ENCODE results near the gene ELMO2.
"Not testable (repeated sequence)": the region's sequence is repeated elsewhere in the genome, so short reads cannot be mapped to it uniquely, and the experiment has no call there.

ELMO2 gene

DNA sequence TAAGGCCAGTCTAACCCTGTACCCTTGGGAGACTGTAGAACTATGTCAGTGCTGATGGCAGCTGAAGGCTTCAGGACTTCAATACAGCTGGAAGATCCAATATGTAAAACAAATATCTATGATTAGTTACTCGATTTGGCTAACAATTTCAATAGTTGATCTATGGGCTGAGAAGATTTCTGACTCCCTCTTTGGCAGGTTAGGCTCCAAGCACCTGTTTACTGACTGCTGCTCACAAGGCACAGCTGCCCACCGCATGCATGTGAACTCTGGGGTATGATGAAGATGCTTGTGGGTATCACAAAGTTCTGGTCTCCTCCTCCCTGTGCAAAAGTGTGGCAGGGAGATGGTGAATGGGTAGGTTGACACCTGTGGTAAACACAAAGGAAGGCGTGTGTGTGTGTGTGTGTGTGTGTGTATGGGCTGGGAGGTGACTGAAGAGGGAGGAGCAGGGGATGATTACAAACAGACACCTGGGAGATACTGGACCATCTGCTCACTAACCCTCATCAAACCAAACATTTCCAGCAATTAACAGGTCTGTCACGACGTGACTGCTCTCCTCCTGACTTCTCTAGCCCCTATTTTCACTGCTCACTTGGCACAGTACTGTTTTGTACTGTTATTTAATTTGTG, 18.1 kb downstream of the ELMO2 start:
- H3K4me3 ChIP-seq (ENCODE audit: low read depth, low read length), result no peak overlapping the region
- no peak for DNase-seq (ENCODE audit: low read depth)
- TF ChIP-seq MYC (IDR thresholded peaks at IDR 0.05; ENCODE audit: low read depth, low read length), result no peak
- TF ChIP-seq POLR2A (IDR thresholded peaks at IDR 0.05; ENCODE audit: extremely low read depth, insufficient read length), result no peak
- TF ChIP-seq, protein P1, sequence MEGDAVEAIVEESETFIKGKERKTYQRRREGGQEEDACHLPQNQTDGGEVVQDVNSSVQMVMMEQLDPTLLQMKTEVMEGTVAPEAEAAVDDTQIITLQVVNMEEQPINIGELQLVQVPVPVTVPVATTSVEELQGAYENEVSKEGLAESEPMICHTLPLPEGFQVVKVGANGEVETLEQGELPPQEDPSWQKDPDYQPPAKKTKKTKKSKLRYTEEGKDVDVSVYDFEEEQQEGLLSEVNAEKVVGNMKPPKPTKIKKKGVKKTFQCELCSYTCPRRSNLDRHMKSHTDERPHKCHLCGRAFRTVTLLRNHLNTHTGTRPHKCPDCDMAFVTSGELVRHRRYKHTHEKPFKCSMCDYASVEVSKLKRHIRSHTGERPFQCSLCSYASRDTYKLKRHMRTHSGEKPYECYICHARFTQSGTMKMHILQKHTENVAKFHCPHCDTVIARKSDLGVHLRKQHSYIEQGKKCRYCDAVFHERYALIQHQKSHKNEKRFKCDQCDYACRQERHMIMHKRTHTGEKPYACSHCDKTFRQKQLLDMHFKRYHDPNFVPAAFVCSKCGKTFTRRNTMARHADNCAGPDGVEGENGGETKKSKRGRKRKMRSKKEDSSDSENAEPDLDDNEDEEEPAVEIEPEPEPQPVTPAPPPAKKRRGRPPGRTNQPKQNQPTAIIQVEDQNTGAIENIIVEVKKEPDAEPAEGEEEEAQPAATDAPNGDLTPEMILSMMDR (IDR thresholded peaks at IDR 0.05; ENCODE audit: low read depth, low read length), result no peak
- TF ChIP-seq, protein P2, sequence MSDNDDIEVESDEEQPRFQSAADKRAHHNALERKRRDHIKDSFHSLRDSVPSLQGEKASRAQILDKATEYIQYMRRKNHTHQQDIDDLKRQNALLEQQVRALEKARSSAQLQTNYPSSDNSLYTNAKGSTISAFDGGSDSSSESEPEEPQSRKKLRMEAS (IDR thresholded peaks at IDR 0.05; ENCODE audit: low read depth, low read length), result no peak

DNA sequence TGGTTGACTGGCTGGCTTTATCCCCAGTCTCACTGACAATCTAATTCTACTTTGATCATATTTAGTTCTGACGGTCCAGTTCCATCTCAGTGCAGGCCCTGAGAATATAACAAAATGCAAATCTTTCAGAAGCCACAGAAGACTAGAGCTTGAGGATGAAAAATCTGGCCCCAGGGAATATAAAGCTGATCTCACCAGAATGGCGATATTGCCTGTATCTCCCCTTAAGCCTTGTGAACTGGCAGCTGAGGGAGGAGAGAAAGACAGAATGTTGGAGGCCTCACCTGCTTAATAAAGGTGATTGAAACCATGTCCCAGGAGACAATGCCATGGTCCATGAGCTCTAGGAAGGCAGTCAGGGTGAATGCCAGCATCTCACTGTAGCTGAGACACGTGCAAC, 19.4 kb downstream of the ELMO2 start:
- H3K4me3 ChIP-seq (ENCODE audit: low read depth, low read length); DNase-seq (ENCODE audit: low read depth): not testable (repeated sequence)

DNA sequence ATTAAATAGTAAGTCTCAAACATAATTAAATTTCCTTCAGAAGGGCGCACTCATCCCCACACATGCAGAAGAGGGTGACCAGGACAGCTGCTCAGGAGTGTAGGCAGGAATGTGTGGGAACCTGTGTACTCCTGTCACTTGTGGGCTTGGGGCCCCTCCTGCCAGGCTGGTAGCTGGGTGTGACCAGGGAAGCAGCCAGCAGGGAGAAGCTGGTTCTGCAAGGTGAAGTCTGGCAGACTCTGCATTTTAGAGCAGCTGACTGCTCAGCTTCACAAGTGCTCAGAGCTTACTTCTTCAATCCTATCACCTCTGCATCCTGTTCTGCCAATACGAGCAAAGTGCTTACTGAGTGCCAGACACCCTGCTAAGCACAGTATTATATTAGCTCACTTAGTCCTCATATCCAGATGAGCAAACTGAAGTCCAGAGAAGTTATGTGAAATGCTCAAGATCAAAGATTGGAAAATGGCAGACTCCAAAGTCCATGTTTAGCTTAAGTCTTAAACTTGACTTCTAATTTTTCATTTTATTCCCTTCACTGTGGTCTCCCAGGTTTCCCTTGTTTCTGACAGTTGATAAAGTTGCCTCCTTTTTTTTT, 27.9 kb downstream of the ELMO2 start:
- no peak for DNase-seq (ENCODE audit: low read depth)
- TF ChIP-seq MYC (IDR thresholded peaks at IDR 0.05; ENCODE audit: low read depth, low read length), result no peak
- TF ChIP-seq, protein P2 (IDR thresholded peaks at IDR 0.05; ENCODE audit: low read depth, low read length), result no peak
- TF ChIP-seq, protein P1 (IDR thresholded peaks at IDR 0.05; ENCODE audit: low read depth, low read length), result no peak
- TF ChIP-seq POLR2A (IDR thresholded peaks at IDR 0.05; ENCODE audit: extremely low read depth, insufficient read length), result no peak
- no peak overlapping the region for H3K4me3 ChIP-seq (ENCODE audit: low read depth, low read length)

DNA sequence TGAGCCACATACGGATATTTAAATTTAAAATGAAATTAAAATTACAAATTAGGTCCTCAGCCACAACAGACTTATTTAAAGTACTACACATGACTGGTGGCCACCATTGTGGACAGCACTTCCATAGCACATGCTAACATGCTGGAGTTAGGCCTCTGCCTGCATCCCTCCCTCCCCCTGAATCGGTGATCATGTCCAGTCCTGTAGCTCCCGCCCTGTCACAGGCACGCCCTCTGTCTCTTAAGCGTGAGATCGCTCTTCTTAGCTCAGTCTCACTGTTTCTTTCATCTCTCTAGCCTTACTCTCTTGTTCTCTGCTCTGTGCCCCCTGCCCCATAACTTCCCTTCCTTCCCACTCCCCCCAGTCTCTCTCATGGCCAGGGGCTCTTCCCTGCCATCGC, 28.9 kb downstream of the ELMO2 start:
- no peak for DNase-seq (ENCODE audit: low read depth)
- H3K4me3 ChIP-seq (ENCODE audit: low read depth, low read length), result no peak overlapping the region
- TF ChIP-seq MYC (IDR thresholded peaks at IDR 0.05; ENCODE audit: low read depth, low read length) (no peak), POLR2A (IDR thresholded peaks at IDR 0.05; ENCODE audit: extremely low read depth, insufficient read length) (no peak)
- TF ChIP-seq, protein P1 (IDR thresholded peaks at IDR 0.05; ENCODE audit: low read depth, low read length), result no peak

DNA sequence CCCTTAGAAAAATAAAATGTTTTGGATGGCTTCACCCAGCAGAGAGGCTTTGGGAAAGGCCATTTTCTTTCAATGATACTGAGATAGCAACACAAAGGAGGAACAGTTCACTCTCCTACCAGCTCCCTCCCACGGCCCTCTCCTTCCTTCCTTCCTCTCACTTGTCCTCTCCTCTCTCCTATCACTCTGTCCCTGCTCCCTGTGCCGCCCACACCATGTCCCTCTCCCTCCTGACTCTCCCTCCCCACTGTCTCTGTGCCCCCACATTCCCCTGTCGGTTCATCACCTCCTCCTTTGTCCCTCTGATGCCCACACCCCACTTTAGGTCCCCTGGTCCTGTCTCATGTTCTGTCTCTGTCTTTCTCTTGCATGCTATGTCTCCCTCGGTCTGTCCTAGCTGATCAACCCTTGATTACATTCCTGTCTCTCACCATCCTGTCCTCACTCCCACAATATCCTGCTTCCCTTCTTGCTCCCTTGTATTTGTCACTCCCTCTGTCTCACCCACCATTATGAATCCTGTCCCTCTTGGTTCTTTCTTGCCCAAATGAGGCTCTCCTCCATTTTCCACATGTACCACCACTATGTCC, 30.1 kb downstream of the ELMO2 start:
- TF ChIP-seq, protein P1 (IDR thresholded peaks at IDR 0.05; ENCODE audit: low read depth, low read length), result no peak
- no peak for TF ChIP-seq POLR2A (IDR thresholded peaks at IDR 0.05; ENCODE audit: extremely low read depth, insufficient read length)
- TF ChIP-seq MYC (IDR thresholded peaks at IDR 0.05; ENCODE audit: low read depth, low read length), result no peak
- TF ChIP-seq, protein P2 (IDR thresholded peaks at IDR 0.05; ENCODE audit: low read depth, low read length), result no peak

DNA sequence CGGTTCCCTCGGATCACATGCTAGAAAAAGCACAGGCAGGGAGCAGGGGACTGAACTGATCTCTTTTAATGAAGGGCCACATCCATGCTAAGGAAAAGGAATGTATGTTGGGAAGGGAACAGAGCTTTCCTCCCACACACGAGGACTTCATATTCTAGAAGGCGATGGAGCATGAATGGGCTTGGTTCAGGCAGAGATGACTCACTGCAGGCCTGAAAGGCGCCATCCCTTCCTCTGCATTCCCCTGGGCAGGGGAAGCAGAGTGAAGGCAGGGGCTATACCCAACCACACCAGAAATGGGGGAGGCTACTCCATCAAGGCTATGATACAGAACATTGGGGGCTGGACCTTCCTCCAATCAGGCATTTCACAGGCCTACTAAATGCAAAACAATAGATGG, 30.6 kb downstream of the ELMO2 start:
- no peak overlapping the region for H3K4me3 ChIP-seq (ENCODE audit: low read depth, low read length)
- no peak for DNase-seq (ENCODE audit: low read depth)
- TF ChIP-seq, protein P1 (IDR thresholded peaks at IDR 0.05; ENCODE audit: low read depth, low read length), result no peak

More for the DNA sequence above, 30.1 kb downstream of the ELMO2 start:
- no peak overlapping the region for H3K4me3 ChIP-seq (ENCODE audit: low read depth, low read length)
- no peak for DNase-seq (ENCODE audit: low read depth)

Data from NB4 (cell line).